WTC11 (cell line): ENCODE results near the gene R3HCC1L.

Experiments used
- CBFB ChIP-seq: sonication (generic); formaldehyde crosslinking; IDR thresholded peaks from 2 replicates; pipeline ENCODE4 v1.8.1; 2022; ENCODE audit warnings: mild to moderate bottlenecking, low read depth, missing genetic modification reagents
- JUN ChIP-seq: sonication (generic); formaldehyde crosslinking; IDR thresholded peaks from 2 replicates; pipeline ENCODE4 v1.8.0; 2023; ENCODE audit warnings: mild to moderate bottlenecking, missing genetic modification reagents
- NR1H2 ChIP-seq: sonication (generic); formaldehyde crosslinking; IDR thresholded peaks from 2 replicates; pipeline ENCODE4 v1.9.0; 2021; ENCODE audit warnings: mild to moderate bottlenecking, moderate library complexity, missing genetic modification reagents
- TF ChIP-seq, protein P1 (sequence below): fragments of 200-600 bp; IDR thresholded peaks from 2 replicates; pipeline ENCODE4 v1.8.0; 2022; ENCODE audit warnings: antibody characterized with exemption

DNA sequence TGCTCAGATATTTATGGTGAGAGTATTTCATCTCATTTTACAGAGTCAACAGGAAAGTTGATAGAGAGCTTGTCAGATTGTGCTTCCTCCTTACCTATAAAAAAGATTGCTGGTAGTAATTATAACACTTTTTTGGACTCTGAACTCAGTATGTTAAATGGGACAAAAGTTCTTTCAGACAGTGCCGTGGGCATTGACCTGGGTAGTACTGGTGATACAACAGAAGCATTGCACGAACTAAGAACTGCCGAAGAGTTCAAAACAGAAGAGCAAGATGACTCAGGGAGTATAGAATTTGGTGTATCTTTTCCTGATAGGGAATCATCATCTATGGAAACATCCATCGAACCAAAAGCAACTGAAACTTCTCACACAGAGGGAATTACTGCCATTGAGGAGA, 75.0 kb downstream of the R3HCC1L start:
- TF ChIP-seq, protein P1, sequence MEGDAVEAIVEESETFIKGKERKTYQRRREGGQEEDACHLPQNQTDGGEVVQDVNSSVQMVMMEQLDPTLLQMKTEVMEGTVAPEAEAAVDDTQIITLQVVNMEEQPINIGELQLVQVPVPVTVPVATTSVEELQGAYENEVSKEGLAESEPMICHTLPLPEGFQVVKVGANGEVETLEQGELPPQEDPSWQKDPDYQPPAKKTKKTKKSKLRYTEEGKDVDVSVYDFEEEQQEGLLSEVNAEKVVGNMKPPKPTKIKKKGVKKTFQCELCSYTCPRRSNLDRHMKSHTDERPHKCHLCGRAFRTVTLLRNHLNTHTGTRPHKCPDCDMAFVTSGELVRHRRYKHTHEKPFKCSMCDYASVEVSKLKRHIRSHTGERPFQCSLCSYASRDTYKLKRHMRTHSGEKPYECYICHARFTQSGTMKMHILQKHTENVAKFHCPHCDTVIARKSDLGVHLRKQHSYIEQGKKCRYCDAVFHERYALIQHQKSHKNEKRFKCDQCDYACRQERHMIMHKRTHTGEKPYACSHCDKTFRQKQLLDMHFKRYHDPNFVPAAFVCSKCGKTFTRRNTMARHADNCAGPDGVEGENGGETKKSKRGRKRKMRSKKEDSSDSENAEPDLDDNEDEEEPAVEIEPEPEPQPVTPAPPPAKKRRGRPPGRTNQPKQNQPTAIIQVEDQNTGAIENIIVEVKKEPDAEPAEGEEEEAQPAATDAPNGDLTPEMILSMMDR: no peak
- TF ChIP-seq CBFB (CRISPR knock-in tag): no peak
- no peak for TF ChIP-seq JUN (CRISPR knock-in tag)
- TF ChIP-seq NR1H2 (CRISPR knock-in tag): no peak
